WERI-Rb-1 (cell line): ENCODE data around the gene IRS1.

ENCODE experiments used
- DNase-seq: peaks from one replicate; pipeline ENCODE4 v3.0.0-alpha.2; 2020
- H3K27ac ChIP-seq: fragments of 250-450 bp; sonication (Bioruptor Pico); 2 replicates; pipeline ENCODE4 v1.5.1; 2020; ENCODE audit warnings: mild to moderate bottlenecking, moderate library complexity
- H3K27me3 ChIP-seq: fragments of 250-450 bp; sonication (Bioruptor Pico); 2 replicates; pipeline ENCODE4 v1.5.1; 2021; ENCODE audit warnings: mild to moderate bottlenecking, low read depth, moderate library complexity; ENCODE audit not compliant: insufficient read depth, severe bottlenecking
- H3K36me3 ChIP-seq: fragments of 250-450 bp; sonication (Bioruptor Pico); 2 replicates; pipeline ENCODE4 v1.5.1; 2020; ENCODE audit warnings: mild to moderate bottlenecking, moderate library complexity
- H3K4me3 ChIP-seq: 2 replicates; pipeline ENCODE4 v1.5.1; 2011; ENCODE audit warnings: low read depth, mild to moderate bottlenecking, control low read depth, low read length
- H3K9me3 ChIP-seq: fragments of 250-450 bp; sonication (Bioruptor Pico); 2 replicates; pipeline ENCODE4 v1.5.1; 2021; ENCODE audit warnings: mild to moderate bottlenecking, moderate library complexity; ENCODE audit not compliant: severe bottlenecking
- CTCF ChIP-seq: IDR thresholded peaks from 2 replicates; pipeline ENCODE4 v1.5.1; 2011; ENCODE audit warnings: low read depth, mild to moderate bottlenecking, control low read depth, inconsistent platforms, low read length

IRS1 gene

GRCh38 chr2:226715347-226715990 lies 84.2 kb downstream of the IRS1 start:
- Histone ChIP-seq H3K9me3 (no peaks in the 10 kb centered on the region), H3K36me3 (no peaks in the 10 kb centered on the region), H3K4me3 (no peak overlapping the region), H3K27me3 (no peaks in the 10 kb centered on the region), H3K27ac (no peak overlapping the region)
- no peak for TF ChIP-seq CTCF
- no peak for DNase-seq

GRCh38 chr2:226712941-226713340 lies 86.7 kb downstream of the IRS1 start:
- TF ChIP-seq CTCF: no peak
- Histone ChIP-seq H3K36me3 (no peaks in the 10 kb centered on the region), H3K4me3 (no peak overlapping the region), H3K9me3 (no peaks in the 10 kb centered on the region), H3K27ac (no peak overlapping the region), H3K27me3 (no peaks in the 10 kb centered on the region)
- no peak for DNase-seq

- H3K27ac ChIP-seq: no peak overlapping the region
- H3K4me3 ChIP-seq: no peak overlapping the region
- H3K9me3 ChIP-seq: no peaks in the 10 kb centered on the region
- no peak for DNase-seq
- no peaks in the 10 kb centered on the region for H3K36me3 ChIP-seq
- no peak for TF ChIP-seq CTCF
- no peaks in the 10 kb centered on the region for H3K27me3 ChIP-seq
These were observed 87.9 kb downstream of the IRS1 start for GRCh38 chr2:226711606-226712296.

GRCh38 chr2:226707499-226707898 lies 92.1 kb downstream of the IRS1 start:
- no peak overlapping the region for H3K27ac ChIP-seq
- TF ChIP-seq CTCF: no peak

GRCh38 chr2:226705965-226706364 lies 93.7 kb downstream of the IRS1 start:
- no peak overlapping the region for H3K27ac ChIP-seq
- DNase-seq: no peak
- no peaks in the 10 kb centered on the region for H3K36me3 ChIP-seq
- no peaks in the 10 kb centered on the region for H3K9me3 ChIP-seq
- TF ChIP-seq CTCF: no peak
- no peak overlapping the region for H3K4me3 ChIP-seq
- no peaks in the 10 kb centered on the region for H3K27me3 ChIP-seq

More at GRCh38 chr2:226707499-226707898, 92.1 kb downstream of the IRS1 start:
- Histone ChIP-seq H3K27me3 (no peaks in the 10 kb centered on the region), H3K36me3 (no peaks in the 10 kb centered on the region), H3K4me3 (no peak overlapping the region), H3K9me3 (no peaks in the 10 kb centered on the region)
- no peak for DNase-seq
